Right forelimb (tissue), 1 donor: ENCODE results near the gene DLG2.
"Not testable (repeated sequence)": the region's sequence is repeated elsewhere in the genome, so short reads cannot be mapped to it uniquely, and the experiment has no call there.

Source experiments
- DNase-seq: peaks from one replicate; pipeline ENCODE4 v3.0.0-alpha.2; 2018

DLG2 gene

DNA sequence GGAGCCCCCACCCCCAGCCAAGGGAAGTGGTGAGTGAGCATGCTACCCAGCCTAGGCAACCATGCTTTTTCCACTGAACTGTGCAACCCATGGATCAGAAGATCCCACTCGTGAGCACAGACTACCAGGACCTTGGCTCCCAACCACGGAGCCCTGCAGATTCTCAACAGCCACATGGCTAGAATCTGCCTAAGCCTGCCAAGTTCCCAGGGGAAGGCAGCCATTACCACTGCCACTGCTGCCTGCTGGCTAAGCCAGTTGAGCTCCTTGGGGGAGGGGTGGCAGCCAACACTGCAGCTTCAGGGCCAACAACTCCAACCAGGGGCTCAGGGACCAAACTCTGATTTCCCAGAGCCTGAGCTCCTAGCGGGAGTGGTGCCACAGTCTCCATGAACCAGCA, 195.8 kb downstream of the DLG2 start:
- no peak for DNase-seq

GRCh38 chr11:85423794-85424193, 203.3 kb downstream of the DLG2 start:
- DNase-seq, result no peak

- DNase-seq, result no peak
Observed at GRCh38 chr11:85423316-85423715, 203.8 kb downstream of the DLG2 start.

- DNase-seq, result no peak
Observed at GRCh38 chr11:85414175-85414574, 213.0 kb downstream of the DLG2 start.

- no peak for DNase-seq
Observed at GRCh38 chr11:85407648-85408047, 219.5 kb downstream of the DLG2 start.

DNA sequence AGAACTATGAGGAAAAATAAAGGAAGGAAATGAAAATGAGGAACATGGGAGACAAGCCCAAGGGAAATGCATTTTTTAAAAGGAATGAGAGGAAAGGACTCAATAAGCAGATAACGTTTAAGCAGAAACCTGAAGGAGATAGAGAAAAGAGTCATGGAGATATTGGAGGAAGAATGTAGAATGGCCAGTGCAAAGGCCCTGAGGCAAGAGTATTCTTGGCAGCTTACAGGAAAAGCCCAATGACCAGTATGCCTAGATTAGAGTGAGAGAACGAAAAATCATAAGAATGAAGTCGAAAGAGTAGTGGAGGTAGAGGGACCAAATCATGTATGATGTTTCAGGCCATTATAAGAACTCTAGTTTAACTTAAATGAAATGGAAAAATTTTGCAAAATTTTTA, 220.3 kb downstream of the DLG2 start:
- DNase-seq, result no peak

DNA sequence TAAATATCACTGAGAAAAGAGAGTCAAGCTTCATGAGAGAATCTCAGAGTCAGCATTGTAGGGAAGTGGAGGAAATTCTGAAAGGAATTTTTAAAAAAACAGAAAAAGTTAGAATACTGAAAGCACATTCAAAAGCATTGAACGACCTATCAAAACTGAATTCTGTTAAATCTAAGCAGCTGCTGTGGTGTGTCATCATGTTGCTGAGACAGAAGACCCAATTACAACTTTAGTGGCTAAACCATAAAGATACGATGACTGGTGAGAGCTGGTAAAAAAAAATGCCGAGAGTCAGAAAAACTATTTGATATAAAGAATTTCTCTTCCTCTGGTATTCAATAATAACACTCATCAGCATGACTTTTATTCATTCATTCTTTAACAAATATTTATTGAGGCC, 220.8 kb downstream of the DLG2 start:
- DNase-seq, result no peak

GRCh38 chr11:85395515-85396055, 231.6 kb downstream of the DLG2 start:
- not testable (repeated sequence) for DNase-seq

DNA sequence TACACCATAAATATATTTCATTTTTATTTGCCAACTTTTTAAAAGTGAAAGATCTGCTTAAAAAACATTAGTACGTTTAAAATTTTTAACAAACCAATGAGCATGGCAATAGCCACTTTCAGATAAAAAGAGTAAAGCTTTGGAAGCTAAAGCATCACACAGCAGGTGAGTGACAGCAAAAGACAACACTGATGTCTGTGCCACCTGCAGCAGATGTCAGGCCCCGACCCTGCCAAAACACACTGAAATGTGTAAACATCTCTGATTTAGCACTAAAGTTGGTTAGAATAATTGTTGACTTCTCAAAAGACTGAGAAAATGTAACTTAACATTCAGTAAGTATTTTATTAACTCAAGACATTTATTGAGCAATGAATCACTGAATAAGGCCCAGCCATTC, 232.9 kb downstream of the DLG2 start:
- DNase-seq, result no peak

DNA sequence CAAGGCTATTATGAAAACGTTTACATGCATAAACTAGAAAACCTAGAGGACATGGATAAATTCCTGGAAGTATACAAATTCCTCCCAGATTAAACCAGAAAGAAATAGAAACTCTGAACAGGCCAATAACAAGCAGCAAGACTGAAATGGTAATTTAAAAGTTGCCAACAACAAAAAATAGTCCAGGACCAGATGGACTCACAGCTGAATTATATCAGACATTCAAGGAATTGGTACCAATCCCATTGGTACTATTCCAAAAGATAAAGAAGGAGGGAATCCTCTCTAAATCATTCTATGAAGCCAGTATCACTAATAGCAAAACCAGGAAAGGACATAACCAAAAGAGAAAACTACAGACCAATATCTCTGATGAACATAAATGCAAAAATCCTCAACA, 236.0 kb downstream of the DLG2 start:
- no peak for DNase-seq

GRCh38 chr11:85385547-85385946, 241.6 kb downstream of the DLG2 start:
- DNase-seq, result no peak

- no peak for DNase-seq
Observed at GRCh38 chr11:85385111-85385510, 242.0 kb downstream of the DLG2 start.

- no peak for DNase-seq
Observed at GRCh38 chr11:85379066-85379465, 248.1 kb downstream of the DLG2 start.

DNA sequence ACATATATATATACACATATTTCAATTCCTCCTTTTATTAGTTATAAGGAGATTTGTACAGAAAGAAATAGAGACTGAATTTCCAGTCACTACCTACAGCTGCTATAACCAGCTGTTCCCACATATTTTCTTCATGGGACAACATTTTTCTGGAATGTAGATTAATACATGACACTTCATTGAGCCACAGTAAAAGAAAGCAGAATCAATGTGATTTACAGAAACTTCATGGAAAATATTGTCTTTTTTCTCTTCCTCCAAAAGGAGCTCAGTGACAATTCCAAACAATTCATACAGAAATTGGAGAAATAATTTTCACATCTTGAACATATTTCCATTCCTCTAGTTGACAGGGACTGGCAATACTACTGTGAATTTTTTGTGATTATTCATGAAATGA, 249.2 kb downstream of the DLG2 start:
- DNase-seq, result no peak

GRCh38 chr11:85359859-85360258, 267.3 kb downstream of the DLG2 start:
- DNase-seq, result no peak

- no peak for DNase-seq
Observed at GRCh38 chr11:85355921-85356320, 271.2 kb downstream of the DLG2 start.

- DNase-seq, result not testable (repeated sequence)
Observed at GRCh38 chr11:85349539-85349938, 277.6 kb downstream of the DLG2 start.

DNA sequence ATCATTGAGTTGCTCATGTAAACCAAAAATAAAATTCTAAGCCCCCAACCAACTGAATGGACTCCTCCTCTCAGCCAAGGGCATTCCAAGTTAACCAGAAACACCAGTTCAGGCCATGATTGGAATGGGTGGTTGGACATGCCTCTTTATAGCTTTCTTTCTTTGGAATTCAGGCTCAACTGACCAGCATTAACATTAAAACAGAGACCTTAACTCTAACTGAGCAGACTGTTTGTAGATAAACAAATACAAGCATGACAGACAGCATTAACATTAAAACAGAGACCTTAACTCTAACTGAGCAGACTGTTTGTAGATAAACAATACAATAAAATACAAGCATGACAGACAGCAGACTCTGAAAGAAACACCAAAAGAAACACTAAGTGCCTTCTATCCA, 278.2 kb downstream of the DLG2 start:
- no peak for DNase-seq

DNA sequence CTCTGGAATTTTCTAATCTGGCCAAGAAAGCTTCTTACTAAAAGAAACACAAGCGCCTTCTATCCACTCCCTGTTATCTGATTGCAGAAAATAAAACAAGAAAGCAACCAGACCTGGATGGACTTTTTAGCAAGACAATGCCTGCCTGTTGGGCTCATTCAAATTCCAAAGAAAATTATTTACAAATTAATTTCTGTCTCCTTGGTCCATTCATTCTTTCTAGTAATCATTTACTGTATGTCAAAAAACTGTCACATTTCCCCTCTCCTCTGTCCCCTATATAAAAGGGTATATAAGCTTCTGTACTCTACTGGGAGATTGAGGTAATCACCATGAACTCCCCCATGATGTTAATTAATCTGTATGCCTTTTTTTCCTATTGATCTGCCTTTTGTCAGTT, 279.9 kb downstream of the DLG2 start:
- no peak for DNase-seq

DNA sequence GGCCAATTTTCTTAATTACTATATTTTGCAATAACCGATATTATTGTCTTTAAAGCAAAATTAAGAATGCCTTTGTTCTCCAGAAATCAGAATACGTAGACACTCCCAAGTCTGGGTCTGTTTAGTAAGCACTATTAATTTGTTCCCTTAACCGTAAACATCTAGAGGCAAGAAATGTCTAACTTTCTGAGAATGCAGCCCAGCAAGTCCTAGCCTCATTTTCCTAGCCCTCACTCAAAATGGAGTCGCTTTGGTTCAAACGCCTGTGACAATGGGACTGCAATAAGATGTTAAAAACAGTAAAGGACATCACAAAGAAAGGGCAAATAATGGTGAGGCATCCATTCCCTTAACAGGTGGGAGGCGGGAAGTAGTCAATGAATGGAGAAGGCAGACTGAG, 280.7 kb downstream of the DLG2 start:
- DNase-seq, result no peak

DNA sequence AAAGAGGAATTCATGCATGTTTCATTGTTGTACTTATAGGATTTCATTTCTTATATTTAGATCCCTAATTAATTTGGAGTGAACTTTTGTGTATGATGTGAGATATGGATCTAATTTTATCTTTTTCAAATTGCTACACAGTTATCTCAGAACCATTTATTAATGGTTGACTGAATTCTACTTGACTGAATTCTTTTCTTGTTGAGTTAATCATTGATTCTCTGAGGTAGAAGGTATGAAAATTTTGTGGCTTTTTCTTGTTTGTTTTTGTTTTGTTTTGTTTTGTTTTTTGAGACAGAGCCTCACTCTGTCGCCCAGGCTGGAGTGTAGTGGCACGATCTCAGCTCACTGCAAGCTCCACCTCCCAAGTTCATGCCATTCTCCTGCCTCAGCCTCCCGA, 286.3 kb downstream of the DLG2 start:
- DNase-seq, result not testable (repeated sequence)

GRCh38 chr11:85318573-85318972, 308.6 kb downstream of the DLG2 start:
- DNase-seq, result no peak

DNA sequence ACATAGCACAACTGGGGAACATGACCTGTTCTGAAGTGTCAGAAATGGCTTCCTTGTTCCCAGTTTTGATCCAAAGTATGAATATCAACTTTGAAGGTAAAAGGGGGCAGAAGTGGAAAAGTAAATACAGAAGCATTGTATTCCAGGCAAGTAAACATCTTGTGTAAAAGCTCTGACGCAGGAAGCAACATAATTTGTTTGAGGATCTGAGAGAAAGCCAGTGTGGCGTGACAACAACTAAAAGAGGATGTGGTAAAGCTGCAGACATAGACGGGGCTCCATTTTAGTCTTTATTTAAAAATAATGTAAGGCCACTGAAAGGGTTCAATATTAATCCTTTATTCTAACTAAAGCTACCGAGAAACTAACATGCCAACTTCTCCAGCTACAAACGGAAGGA, 310.2 kb downstream of the DLG2 start:
- no peak for DNase-seq

- no peak for DNase-seq
Observed at GRCh38 chr11:85313741-85314140, 313.4 kb downstream of the DLG2 start.

DNA sequence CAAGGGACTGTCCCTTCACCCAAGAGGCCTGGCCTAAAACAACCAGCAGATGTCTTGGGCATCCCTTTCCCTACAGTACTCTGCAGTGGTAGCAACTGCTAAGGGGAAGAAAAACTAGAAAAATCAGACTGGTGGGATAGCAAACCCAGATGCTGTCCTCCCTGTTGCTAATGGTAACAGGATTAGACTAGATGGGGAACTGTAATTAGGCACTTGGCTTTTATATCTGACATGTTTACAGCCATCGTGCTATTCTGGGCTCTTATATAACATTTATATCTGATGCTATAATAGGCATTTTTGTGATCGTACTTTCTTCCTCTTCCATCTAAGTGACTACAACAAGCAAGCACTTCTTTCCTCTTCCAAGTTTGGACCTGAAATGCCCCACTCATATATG, 316.7 kb downstream of the DLG2 start:
- DNase-seq, result no peak

GRCh38 chr11:85307366-85307765, 319.8 kb downstream of the DLG2 start:
- DNase-seq, result no peak
